ENCODE results near the gene LACTB. TPM values are rescaled to one million over a fixed set of nuclear protein-coding genes. Genes with fewer than 3 reads are reported as not detected.

The LACTB gene
- total and polyA plus RNA-seq, 2 donors = 12.7 to 22.3 TPM

- no peaks in the 10 kb centered on the region for H3K27me3 ChIP-seq (ENCODE audit: control insufficient read depth in 2 of 2, insufficient read depth in 1 of 2, low read length in 1 of 2)
- H3K36me3 ChIP-seq (ENCODE audit: control insufficient read depth in 2 of 2, insufficient read depth in 2 of 2, low read length in 1 of 2) = no peaks in the 10 kb centered on the region
- H3K4me3 ChIP-seq (ENCODE audit: low read length in 2 of 2) = no peak overlapping the region
- H3K27ac ChIP-seq (ENCODE audit: low read depth in 1 of 2, low read length in 1 of 2) = peak overlapping the region in 1 of 2 donors; percentile 4
- WGBS = 95% methylated on average over 3 of the region's 3 CpGs
- H3K9me3 ChIP-seq (ENCODE audit: control insufficient read depth in 2 of 2, insufficient read depth in 1 of 2, low read length in 1 of 2) = peaks cover 0 to 6% of the 10 kb centered on the region in 2 donors
- peaks cover 0 to 6% of the 10 kb centered on the region in 2 donors for H3K4me1 ChIP-seq (ENCODE audit: control insufficient read depth in 2 of 2, insufficient read depth in 2 of 2, low read length in 2 of 2)
- DNase-seq (ENCODE audit: low read depth in 6 of 9, low spot score in 9 of 9) = no peak
Measured at GRCh38 chr15:63110428-63111026, 11.1 kb upstream of the LACTB start.

DNA sequence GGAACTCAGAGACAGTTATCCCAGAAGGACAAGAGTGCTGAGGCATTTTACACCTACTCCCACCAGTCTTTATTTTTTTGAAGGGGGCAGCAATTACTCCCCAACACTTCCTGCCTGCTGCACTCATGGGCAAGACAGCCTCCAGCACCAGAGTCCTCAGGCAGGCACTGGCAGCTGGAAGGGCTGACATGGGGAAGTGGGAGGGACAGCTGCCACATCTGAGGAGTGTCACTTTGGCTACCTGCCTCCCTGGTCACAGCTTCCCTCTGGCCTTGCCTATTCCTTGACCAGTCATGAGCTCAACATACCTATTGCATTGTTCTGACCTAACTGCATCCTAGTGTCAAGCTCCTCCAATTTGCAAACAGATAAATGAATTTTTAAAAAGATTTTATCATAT is 10.2 kb upstream of the LACTB start:
- no peaks in the 10 kb centered on the region for H3K36me3 ChIP-seq (ENCODE audit: control insufficient read depth in 2 of 2, insufficient read depth in 2 of 2, low read length in 1 of 2)
- H3K4me1 ChIP-seq (ENCODE audit: control insufficient read depth in 2 of 2, insufficient read depth in 2 of 2, low read length in 2 of 2) = peaks cover 0 to 6% of the 10 kb centered on the region in 2 donors
- DNase-seq (ENCODE audit: low read depth in 6 of 9, low spot score in 9 of 9) = no peak
- no peak overlapping the region for H3K27ac ChIP-seq (ENCODE audit: low read depth in 1 of 2, low read length in 1 of 2)
- H3K4me3 ChIP-seq (ENCODE audit: low read length in 2 of 2) = no peak overlapping the region
- H3K27me3 ChIP-seq (ENCODE audit: control insufficient read depth in 2 of 2, insufficient read depth in 1 of 2, low read length in 1 of 2) = no peaks in the 10 kb centered on the region
- no peaks in the 10 kb centered on the region for H3K9me3 ChIP-seq (ENCODE audit: control insufficient read depth in 2 of 2, insufficient read depth in 1 of 2, low read length in 1 of 2)

DNA sequence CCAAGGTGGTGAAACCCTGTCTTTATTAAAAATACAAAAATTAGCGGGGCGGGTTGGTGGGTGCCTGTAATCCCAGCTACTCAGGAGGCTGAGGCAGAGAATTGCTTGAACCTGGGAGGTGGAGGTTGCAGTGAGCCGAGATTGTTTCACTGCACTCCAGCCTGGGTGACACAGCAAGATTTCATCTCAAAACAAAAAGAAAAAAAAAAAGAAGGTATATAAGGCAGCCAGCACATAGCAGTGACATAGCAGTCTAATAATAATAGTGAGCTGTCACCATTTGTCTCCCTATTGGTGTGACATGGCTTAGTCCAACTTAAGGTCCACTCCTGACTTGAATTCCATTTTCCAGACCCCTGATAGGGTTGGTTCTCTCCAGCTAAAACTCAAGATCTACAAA is 8.8 kb upstream of the LACTB start:
- Histone ChIP-seq H3K36me3 (ENCODE audit: control insufficient read depth in 2 of 2, insufficient read depth in 2 of 2, low read length in 1 of 2) (no peaks in the 10 kb centered on the region), H3K27me3 (ENCODE audit: control insufficient read depth in 2 of 2, insufficient read depth in 1 of 2, low read length in 1 of 2) (no peaks in the 10 kb centered on the region), H3K4me3 (ENCODE audit: low read length in 2 of 2) (no peak overlapping the region), H3K27ac (ENCODE audit: low read depth in 1 of 2, low read length in 1 of 2) (no peak overlapping the region), H3K4me1 (ENCODE audit: control insufficient read depth in 2 of 2, insufficient read depth in 2 of 2, low read length in 2 of 2) (peaks cover 0 to 6% of the 10 kb centered on the region in 2 donors), H3K9me3 (ENCODE audit: control insufficient read depth in 2 of 2, insufficient read depth in 1 of 2, low read length in 1 of 2) (no peaks in the 10 kb centered on the region)
- no peak for DNase-seq (ENCODE audit: low read depth in 6 of 9, low spot score in 9 of 9)
- WGBS = 94% methylated on average over 3 of the region's 3 CpGs

DNA sequence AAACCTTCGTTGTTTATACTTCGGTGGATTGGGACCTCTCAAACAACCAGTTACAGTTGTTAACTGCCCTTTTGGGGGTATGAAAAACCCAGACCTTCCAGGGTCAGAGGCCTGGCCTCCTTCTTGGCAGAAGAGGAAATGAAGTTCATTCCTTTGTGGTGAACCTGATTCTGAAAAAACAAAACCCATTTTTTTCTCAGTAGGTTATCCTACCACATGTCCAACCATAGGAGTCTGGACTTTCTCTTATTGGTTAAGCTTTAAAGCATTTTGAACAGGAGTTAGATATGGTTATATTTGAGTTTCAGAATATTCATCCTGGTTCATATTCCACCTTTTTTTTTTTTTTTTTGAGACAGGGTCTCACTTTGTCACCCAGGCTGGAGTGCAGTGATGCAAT is 7.2 kb upstream of the LACTB start:
- H3K27ac ChIP-seq (ENCODE audit: low read depth in 1 of 2, low read length in 1 of 2) = no peak overlapping the region
- no peak for DNase-seq (ENCODE audit: low read depth in 6 of 9, low spot score in 9 of 9)
- WGBS = 95% methylated on average over 2 of the region's 2 CpGs

GRCh38 chr15:63118854-63119253 is 2.8 kb upstream of the LACTB start:
- H3K4me3 ChIP-seq (ENCODE audit: low read length in 2 of 2) = no peak overlapping the region
- no peaks in the 10 kb centered on the region for H3K4me1 ChIP-seq (ENCODE audit: control insufficient read depth in 2 of 2, insufficient read depth in 2 of 2, low read length in 2 of 2)
- peaks cover 3 to 11% of the 10 kb centered on the region in 2 donors for H3K9me3 ChIP-seq (ENCODE audit: control insufficient read depth in 2 of 2, insufficient read depth in 1 of 2, low read length in 1 of 2)
- 96% methylated on average over 3 of the region's 3 CpGs for WGBS
- peaks cover 0 to 6% of the 10 kb centered on the region in 2 donors for H3K36me3 ChIP-seq (ENCODE audit: control insufficient read depth in 2 of 2, insufficient read depth in 2 of 2, low read length in 1 of 2)
- H3K27me3 ChIP-seq (ENCODE audit: control insufficient read depth in 2 of 2, insufficient read depth in 1 of 2, low read length in 1 of 2) = no peaks in the 10 kb centered on the region
- no peak overlapping the region for H3K27ac ChIP-seq (ENCODE audit: low read depth in 1 of 2, low read length in 1 of 2)
- DNase-seq (ENCODE audit: low read depth in 6 of 9, low spot score in 9 of 9) = no peak

More for the DNA sequence above, 7.2 kb upstream of the LACTB start:
- no peaks in the 10 kb centered on the region for H3K36me3 ChIP-seq (ENCODE audit: control insufficient read depth in 2 of 2, insufficient read depth in 2 of 2, low read length in 1 of 2)
- no peak overlapping the region for H3K4me3 ChIP-seq (ENCODE audit: low read length in 2 of 2)
- peaks cover under 1 to 4% of the 10 kb centered on the region in 2 donors for H3K9me3 ChIP-seq (ENCODE audit: control insufficient read depth in 2 of 2, insufficient read depth in 1 of 2, low read length in 1 of 2)
- no peaks in the 10 kb centered on the region for H3K27me3 ChIP-seq (ENCODE audit: control insufficient read depth in 2 of 2, insufficient read depth in 1 of 2, low read length in 1 of 2)
- H3K4me1 ChIP-seq (ENCODE audit: control insufficient read depth in 2 of 2, insufficient read depth in 2 of 2, low read length in 2 of 2) = peaks cover 0 to 6% of the 10 kb centered on the region in 2 donors

GRCh38 chr15:63122002-63122875 is 578 bp downstream of the LACTB start:
- Histone ChIP-seq H3K36me3 (ENCODE audit: control insufficient read depth in 2 of 2, insufficient read depth in 2 of 2, low read length in 1 of 2) (peaks cover 0 to 6% of the 10 kb centered on the region in 2 donors), H3K9me3 (ENCODE audit: control insufficient read depth in 2 of 2, insufficient read depth in 1 of 2, low read length in 1 of 2) (peaks cover 3 to 11% of the 10 kb centered on the region in 2 donors), H3K27ac (ENCODE audit: low read depth in 1 of 2, low read length in 1 of 2) (peak overlapping the region; percentile 43 to 95), H3K4me3 (ENCODE audit: low read length in 2 of 2) (peak overlapping the region; percentile 82 to 92), H3K27me3 (ENCODE audit: control insufficient read depth in 2 of 2, insufficient read depth in 1 of 2, low read length in 1 of 2) (no peaks in the 10 kb centered on the region), H3K4me1 (ENCODE audit: control insufficient read depth in 2 of 2, insufficient read depth in 2 of 2, low read length in 2 of 2) (no peaks in the 10 kb centered on the region)
- DNase-seq (ENCODE audit: low read depth in 6 of 9, low spot score in 9 of 9) = peak in 7 of 9 donors; percentile 24 to 72 (median 30)
- WGBS = 1% methylated on average over 59 of the region's 59 CpGs

DNA sequence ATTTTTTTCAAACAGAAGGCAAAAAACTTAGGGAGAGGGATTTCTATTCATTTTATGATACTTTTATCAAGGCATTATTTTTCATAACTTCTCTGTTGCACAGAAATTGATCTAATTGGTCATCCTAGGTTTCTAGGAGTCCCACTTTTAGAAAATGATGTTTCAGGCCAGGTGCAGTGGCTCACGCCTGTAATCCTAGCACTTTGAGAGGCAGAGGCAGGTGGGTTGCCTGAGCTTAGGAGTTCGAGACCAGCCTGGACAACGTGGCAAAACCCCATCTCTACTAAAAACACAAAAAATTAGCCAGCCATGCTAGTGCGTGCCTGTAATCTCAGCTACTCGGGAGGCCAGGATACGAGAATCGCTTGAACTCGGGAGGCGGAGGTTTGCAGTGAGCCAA is 2.8 kb downstream of the LACTB start:
- no peaks in the 10 kb centered on the region for H3K4me1 ChIP-seq (ENCODE audit: control insufficient read depth in 2 of 2, insufficient read depth in 2 of 2, low read length in 2 of 2)
- 97% methylated on average over 9 of the region's 9 CpGs for WGBS
- peaks cover 0 to 6% of the 10 kb centered on the region in 2 donors for H3K36me3 ChIP-seq (ENCODE audit: control insufficient read depth in 2 of 2, insufficient read depth in 2 of 2, low read length in 1 of 2)
- peaks cover 2 to 7% of the 10 kb centered on the region in 2 donors for H3K9me3 ChIP-seq (ENCODE audit: control insufficient read depth in 2 of 2, insufficient read depth in 1 of 2, low read length in 1 of 2)
- DNase-seq (ENCODE audit: low read depth in 6 of 9, low spot score in 9 of 9) = no peak
- H3K27me3 ChIP-seq (ENCODE audit: control insufficient read depth in 2 of 2, insufficient read depth in 1 of 2, low read length in 1 of 2) = no peaks in the 10 kb centered on the region
- no peak overlapping the region for H3K4me3 ChIP-seq (ENCODE audit: low read length in 2 of 2)
- no peak overlapping the region for H3K27ac ChIP-seq (ENCODE audit: low read depth in 1 of 2, low read length in 1 of 2)

- Histone ChIP-seq H3K36me3 (ENCODE audit: control insufficient read depth in 2 of 2, insufficient read depth in 2 of 2, low read length in 1 of 2) (no peaks in the 10 kb centered on the region), H3K27ac (ENCODE audit: low read depth in 1 of 2, low read length in 1 of 2) (no peak overlapping the region), H3K4me1 (ENCODE audit: control insufficient read depth in 2 of 2, insufficient read depth in 2 of 2, low read length in 2 of 2) (no peaks in the 10 kb centered on the region), H3K9me3 (ENCODE audit: control insufficient read depth in 2 of 2, insufficient read depth in 1 of 2, low read length in 1 of 2) (no peaks in the 10 kb centered on the region), H3K4me3 (ENCODE audit: low read length in 2 of 2) (no peak overlapping the region), H3K27me3 (ENCODE audit: control insufficient read depth in 2 of 2, insufficient read depth in 1 of 2, low read length in 1 of 2) (no peaks in the 10 kb centered on the region)
- no peak for DNase-seq (ENCODE audit: low read depth in 6 of 9, low spot score in 9 of 9)
- WGBS = 95% methylated on average over 3 of the region's 3 CpGs
Measured at GRCh38 chr15:63126726-63127125, 5.1 kb downstream of the LACTB start.

- no peaks in the 10 kb centered on the region for H3K27me3 ChIP-seq (ENCODE audit: control insufficient read depth in 2 of 2, insufficient read depth in 1 of 2, low read length in 1 of 2)
- no peak overlapping the region for H3K27ac ChIP-seq (ENCODE audit: low read depth in 1 of 2, low read length in 1 of 2)
- H3K4me3 ChIP-seq (ENCODE audit: low read length in 2 of 2) = no peak overlapping the region
- WGBS = 97% methylated on average over 1 of the region's 1 CpG
- H3K9me3 ChIP-seq (ENCODE audit: control insufficient read depth in 2 of 2, insufficient read depth in 1 of 2, low read length in 1 of 2) = no peaks in the 10 kb centered on the region
- H3K36me3 ChIP-seq (ENCODE audit: control insufficient read depth in 2 of 2, insufficient read depth in 2 of 2, low read length in 1 of 2) = no peaks in the 10 kb centered on the region
- H3K4me1 ChIP-seq (ENCODE audit: control insufficient read depth in 2 of 2, insufficient read depth in 2 of 2, low read length in 2 of 2) = no peaks in the 10 kb centered on the region
- DNase-seq (ENCODE audit: low read depth in 6 of 9, low spot score in 9 of 9) = no peak
Measured at GRCh38 chr15:63133786-63134185, 12.1 kb downstream of the LACTB start.
